ENCODE measurements around the gene GLIS1. TPM values are rescaled to one million over a fixed set of nuclear protein-coding genes. Genes with fewer than 3 reads are reported as not detected.

The GLIS1 gene
- total RNA-seq, 1 donor from 2014 or later: 2.5 TPM

- no peak for DNase-seq (ENCODE audit: low read depth)
- no peak for TF ChIP-seq CTCF (conservative IDR thresholded peaks at IDR 0.05; ENCODE audit: low read depth, low read length)
- no peak overlapping the region for H3K4me3 ChIP-seq (ENCODE audit: low read depth, low read length)
Observed at GRCh38 chr1:53639996-53640700, 98.8 kb downstream of the GLIS1 start.

GRCh38 chr1:53639251-53639763 is 99.7 kb downstream of the GLIS1 start:
- H3K4me3 ChIP-seq (ENCODE audit: low read depth, low read length): no peak overlapping the region
- DNase-seq (ENCODE audit: low read depth): no peak
- TF ChIP-seq CTCF (conservative IDR thresholded peaks at IDR 0.05; ENCODE audit: low read depth, low read length): no peak

GRCh38 chr1:53638360-53639035 is 100.5 kb downstream of the GLIS1 start:
- TF ChIP-seq CTCF (conservative IDR thresholded peaks at IDR 0.05; ENCODE audit: low read depth, low read length): no peak
- DNase-seq (ENCODE audit: low read depth): no peak
- no peak overlapping the region for H3K4me3 ChIP-seq (ENCODE audit: low read depth, low read length)

GRCh38 chr1:53637511-53638359 is 101.2 kb downstream of the GLIS1 start:
- no peak for TF ChIP-seq CTCF (conservative IDR thresholded peaks at IDR 0.05; ENCODE audit: low read depth, low read length)
- no peak for DNase-seq (ENCODE audit: low read depth)

GRCh38 chr1:53636621-53637171 is 102.3 kb downstream of the GLIS1 start:
- TF ChIP-seq CTCF (conservative IDR thresholded peaks at IDR 0.05; ENCODE audit: low read depth, low read length): no peak
- no peak overlapping the region for H3K4me3 ChIP-seq (ENCODE audit: low read depth, low read length)
- no peak for DNase-seq (ENCODE audit: low read depth)

More at GRCh38 chr1:53637511-53638359, 101.2 kb downstream of the GLIS1 start:
- no peak overlapping the region for H3K4me3 ChIP-seq (ENCODE audit: low read depth, low read length)

GRCh38 chr1:53634571-53634979 is 104.4 kb downstream of the GLIS1 start:
- no peak for TF ChIP-seq CTCF (conservative IDR thresholded peaks at IDR 0.05; ENCODE audit: low read depth, low read length)
- H3K4me3 ChIP-seq (ENCODE audit: low read depth, low read length): no peak overlapping the region
- no peak for DNase-seq (ENCODE audit: low read depth)
